Activated T-helper 1 cell treated with anti-CD3 and anti-CD28 coated beads, Interleukin-12 subunit alpha, Interleukin-12 subunit beta, Interleukin-2, Interleukin-4 antibody, amounts not matched to agents 30 ng/mL and 10 ng/mL and 1 ng/mL, durations not matched to agents 14 hours and 24 hours and 36 hours (primary cell): Measurements from ENCODE around the gene SNTG2. TPM values are rescaled to one million over a fixed set of nuclear protein-coding genes. Genes with fewer than 3 reads are reported as not detected.

ENCODE experiments used
- DNase-seq: peaks from one replicate; pipeline ENCODE4 v3.0.0; 2021; ENCODE audit warnings: low spot score
- H3K27ac Mint-ChIP-seq: one replicate; pipeline ENCODE4 v1.8.0; 2021; ENCODE audit warnings: mild to moderate bottlenecking, mixed read lengths
- H3K27me3 Mint-ChIP-seq: one replicate; pipeline ENCODE4 v1.8.0; 2022; ENCODE audit warnings: mild to moderate bottlenecking, moderate library complexity, mixed read lengths; ENCODE audit not compliant: insufficient read depth
- H3K36me3 Mint-ChIP-seq: one replicate; pipeline ENCODE4 v1.8.0; 2021; ENCODE audit warnings: low read depth, mixed read lengths
- H3K4me1 Mint-ChIP-seq: one replicate; pipeline ENCODE4 v1.8.0; 2021; ENCODE audit warnings: low read depth, mixed read lengths
- H3K4me3 Mint-ChIP-seq: one replicate; pipeline ENCODE4 v1.8.0; 2021; ENCODE audit warnings: mild to moderate bottlenecking, moderate library complexity, mixed read lengths
- H3K9me3 Mint-ChIP-seq: one replicate; pipeline ENCODE4 v1.8.0; 2021; ENCODE audit warnings: mixed read lengths
- intact Hi-C: fragments of 100-400 bp; cut with micrococcal nuclease; formaldehyde crosslinking; loops from one replicate; pipeline ENCODE4 v1.15.1; 2024
- total RNA-seq: library from RNA; stranded (reverse); gene quantifications from 2 replicates; pipeline ENCODE4 v1.2.3, GENCODE V29; 2022

Gene SNTG2
- total RNA-seq, 1 donor from 2014 or later: not detected

- peaks cover 4% of the 10 kb centered on the region for H3K27me3 Mint-ChIP-seq
Measured at GRCh38 chr2:1249897-1250687, 299.4 kb downstream of the SNTG2 start.

GRCh38 chr2:1251520-1251919 lies 300.9 kb downstream of the SNTG2 start:
- H3K9me3 Mint-ChIP-seq: no peaks in the 10 kb centered on the region
- peaks cover 7% of the 10 kb centered on the region for H3K4me1 Mint-ChIP-seq
- H3K4me3 Mint-ChIP-seq: no peak overlapping the region
- H3K27me3 Mint-ChIP-seq: peaks cover 4% of the 10 kb centered on the region
- H3K36me3 Mint-ChIP-seq: no peaks in the 10 kb centered on the region
- no peak overlapping the region for H3K27ac Mint-ChIP-seq
- DNase-seq: no peak
- intact Hi-C loops: no loop called here

More at GRCh38 chr2:1249897-1250687, 299.4 kb downstream of the SNTG2 start:
- DNase-seq: no peak
- Mint-ChIP-seq H3K4me3 (no peak overlapping the region), H3K27ac (no peak overlapping the region), H3K9me3 (no peaks in the 10 kb centered on the region), H3K36me3 (no peaks in the 10 kb centered on the region), H3K4me1 (peaks cover 7% of the 10 kb centered on the region)
- intact Hi-C loops: no loop called here

GRCh38 chr2:1253629-1254028 lies 303.0 kb downstream of the SNTG2 start:
- Mint-ChIP-seq H3K27ac (no peak overlapping the region), H3K4me1 (peaks cover 7% of the 10 kb centered on the region), H3K36me3 (no peaks in the 10 kb centered on the region), H3K4me3 (no peak overlapping the region), H3K9me3 (no peaks in the 10 kb centered on the region), H3K27me3 (peaks cover 4% of the 10 kb centered on the region)
- no peak for DNase-seq
- intact Hi-C loops: no loop called here

GRCh38 chr2:1254662-1255343 lies 304.2 kb downstream of the SNTG2 start:
- H3K27ac Mint-ChIP-seq: no peak overlapping the region
- H3K36me3 Mint-ChIP-seq: no peaks in the 10 kb centered on the region
- DNase-seq: no peak
- H3K4me1 Mint-ChIP-seq: peaks cover 7% of the 10 kb centered on the region
- H3K27me3 Mint-ChIP-seq: peaks cover 4% of the 10 kb centered on the region
- intact Hi-C loops: no loop called here
- no peaks in the 10 kb centered on the region for H3K9me3 Mint-ChIP-seq
- H3K4me3 Mint-ChIP-seq: no peak overlapping the region

- Mint-ChIP-seq H3K27me3 (no peaks in the 10 kb centered on the region), H3K9me3 (no peaks in the 10 kb centered on the region)
Measured at GRCh38 chr2:1256632-1257324, 306.1 kb downstream of the SNTG2 start.

DNA sequence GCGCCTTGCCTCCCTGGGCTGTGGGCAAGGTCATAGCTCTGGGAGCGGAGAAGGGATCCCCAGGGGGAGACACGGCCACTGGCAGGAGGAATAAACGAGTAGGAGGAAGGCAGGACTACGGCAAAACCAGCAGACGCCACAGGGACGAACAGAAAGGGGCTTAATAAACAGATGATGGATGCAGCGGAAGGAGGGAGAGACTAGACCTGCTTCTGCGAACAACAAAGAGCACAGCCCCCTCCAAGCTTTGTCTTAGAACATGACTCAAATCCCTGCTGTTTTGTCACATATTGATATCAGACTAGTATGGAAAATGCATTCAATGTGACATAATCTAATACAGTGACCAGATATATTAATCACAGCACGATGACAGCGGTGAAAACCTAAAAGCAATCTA lies 306.7 kb downstream of the SNTG2 start:
- no peak for DNase-seq
- H3K4me1 Mint-ChIP-seq: no peaks in the 10 kb centered on the region
- H3K36me3 Mint-ChIP-seq: no peaks in the 10 kb centered on the region
- no peaks in the 10 kb centered on the region for H3K27me3 Mint-ChIP-seq
- H3K9me3 Mint-ChIP-seq: no peaks in the 10 kb centered on the region
- H3K4me3 Mint-ChIP-seq: no peak overlapping the region
- intact Hi-C loops: no loop called here
- H3K27ac Mint-ChIP-seq: no peak overlapping the region

More at GRCh38 chr2:1256632-1257324, 306.1 kb downstream of the SNTG2 start:
- no peak for DNase-seq
- no peak overlapping the region for H3K27ac Mint-ChIP-seq
- intact Hi-C loops: no loop called here
- H3K4me1 Mint-ChIP-seq: no peaks in the 10 kb centered on the region
- no peak overlapping the region for H3K4me3 Mint-ChIP-seq
- no peaks in the 10 kb centered on the region for H3K36me3 Mint-ChIP-seq

GRCh38 chr2:1259746-1260145 lies 309.1 kb downstream of the SNTG2 start:
- Mint-ChIP-seq H3K4me3 (no peak overlapping the region), H3K4me1 (no peaks in the 10 kb centered on the region), H3K27ac (no peak overlapping the region), H3K27me3 (no peaks in the 10 kb centered on the region), H3K36me3 (no peaks in the 10 kb centered on the region), H3K9me3 (no peaks in the 10 kb centered on the region)
- DNase-seq: no peak
- intact Hi-C loops: no loop called here

DNA sequence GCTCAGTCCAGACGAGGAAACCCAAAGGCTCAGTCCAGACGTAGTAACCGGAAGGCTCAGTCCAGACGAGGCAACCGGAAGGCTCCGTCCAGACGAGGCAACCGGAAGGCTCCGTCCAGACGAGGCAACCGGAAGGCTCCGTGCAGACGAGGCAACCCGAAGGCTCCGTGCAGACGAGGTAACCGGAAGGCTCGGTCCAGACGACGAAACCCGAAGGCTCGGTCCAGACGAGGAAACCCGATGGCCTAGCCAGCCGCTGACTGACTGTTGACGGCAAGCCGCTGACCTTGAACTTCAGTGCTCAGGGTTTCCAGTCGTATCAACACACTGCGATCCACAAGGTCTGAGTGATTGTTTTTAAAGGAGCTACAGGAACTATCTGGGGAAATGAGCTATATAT lies 312.0 kb downstream of the SNTG2 start:
- intact Hi-C loops: no loop called here
- Mint-ChIP-seq H3K36me3 (no peaks in the 10 kb centered on the region), H3K27ac (no peak overlapping the region), H3K9me3 (no peaks in the 10 kb centered on the region), H3K27me3 (peaks cover 5% of the 10 kb centered on the region), H3K4me1 (no peaks in the 10 kb centered on the region), H3K4me3 (no peak overlapping the region)
- DNase-seq: no peak

GRCh38 chr2:1265454-1265853 lies 314.8 kb downstream of the SNTG2 start:
- intact Hi-C loops: no loop called here
- Mint-ChIP-seq H3K4me1 (no peaks in the 10 kb centered on the region), H3K9me3 (no peaks in the 10 kb centered on the region), H3K27me3 (peaks cover 7% of the 10 kb centered on the region), H3K27ac (no peak overlapping the region), H3K36me3 (no peaks in the 10 kb centered on the region), H3K4me3 (no peak overlapping the region)
- DNase-seq: no peak

- intact Hi-C loops: no loop called here
- no peaks in the 10 kb centered on the region for H3K9me3 Mint-ChIP-seq
Measured at GRCh38 chr2:1266351-1266750, 315.7 kb downstream of the SNTG2 start.

GRCh38 chr2:1268034-1268433 lies 317.4 kb downstream of the SNTG2 start:
- no peaks in the 10 kb centered on the region for H3K9me3 Mint-ChIP-seq
- no peak overlapping the region for H3K4me3 Mint-ChIP-seq
- H3K4me1 Mint-ChIP-seq: no peaks in the 10 kb centered on the region
- H3K27me3 Mint-ChIP-seq: peaks cover 7% of the 10 kb centered on the region
- DNase-seq: no peak
- H3K36me3 Mint-ChIP-seq: no peaks in the 10 kb centered on the region
- no peak overlapping the region for H3K27ac Mint-ChIP-seq
- intact Hi-C loops: no loop called here

More at GRCh38 chr2:1266351-1266750, 315.7 kb downstream of the SNTG2 start:
- Mint-ChIP-seq H3K4me1 (no peaks in the 10 kb centered on the region), H3K27ac (no peak overlapping the region), H3K36me3 (no peaks in the 10 kb centered on the region), H3K4me3 (no peak overlapping the region), H3K27me3 (peaks cover 7% of the 10 kb centered on the region)
- DNase-seq: no peak

GRCh38 chr2:1269812-1270211 lies 319.2 kb downstream of the SNTG2 start:
- H3K4me1 Mint-ChIP-seq: no peaks in the 10 kb centered on the region
- intact Hi-C loops: no loop called here
- H3K4me3 Mint-ChIP-seq: no peak overlapping the region
- H3K27ac Mint-ChIP-seq: no peak overlapping the region
- H3K9me3 Mint-ChIP-seq: no peaks in the 10 kb centered on the region
- no peaks in the 10 kb centered on the region for H3K36me3 Mint-ChIP-seq
- DNase-seq: no peak
- H3K27me3 Mint-ChIP-seq: peaks cover 7% of the 10 kb centered on the region

DNA sequence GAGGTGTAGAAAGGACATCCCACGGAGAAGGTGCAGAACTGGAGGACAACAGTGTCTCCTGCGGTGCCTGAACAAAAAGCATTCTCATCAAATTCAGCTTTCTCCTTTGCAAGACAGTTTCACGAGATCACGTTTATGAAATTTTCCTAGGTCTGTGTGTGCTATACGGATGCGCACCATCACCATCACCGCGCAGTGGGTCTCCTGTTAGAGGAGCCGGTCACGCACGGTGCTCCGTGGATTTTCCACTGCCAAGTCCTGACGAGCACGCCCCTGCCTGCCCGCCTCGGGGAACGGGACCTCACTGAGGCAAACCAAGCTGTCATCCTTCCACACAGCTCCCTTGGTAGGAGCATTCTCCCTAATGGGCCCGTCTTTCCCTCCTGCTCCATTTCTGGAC lies 322.2 kb downstream of the SNTG2 start:
- H3K36me3 Mint-ChIP-seq: no peaks in the 10 kb centered on the region
- H3K27ac Mint-ChIP-seq: no peak overlapping the region
- H3K27me3 Mint-ChIP-seq: no peaks in the 10 kb centered on the region
- no peaks in the 10 kb centered on the region for H3K4me1 Mint-ChIP-seq
- no peak for DNase-seq
- H3K4me3 Mint-ChIP-seq: no peak overlapping the region
- intact Hi-C loops: no loop called here
- no peaks in the 10 kb centered on the region for H3K9me3 Mint-ChIP-seq
